Left kidney (tissue), 2 donors: ENCODE results near the gene PPP1R10. TPM values are rescaled to one million over a fixed set of nuclear protein-coding genes. Genes with fewer than 3 reads are reported as not detected.

ENCODE experiments used
- DNase-seq: peaks from one replicate; pipeline ENCODE4 v3.0.0-alpha.2; 2013
- polyA plus RNA-seq: library from polyadenylated mRNA; unstranded; fragments of 120-200 nt; gene quantifications from one replicate; pipeline ENCODE4 v1.2.1, GENCODE V29; 2013; ENCODE audit not compliant: insufficient read length

The PPP1R10 gene
- polyA plus RNA-seq, 1 donor: 57.8 TPM

- no peak for DNase-seq
Observed at GRCh38 chr6:30557683-30557981, 59.4 kb downstream of the PPP1R10 start.

GRCh38 chr6:30556906-30557682 is 59.9 kb downstream of the PPP1R10 start, which contains the start of gene PRR3:
PRR3 (plus strand) TSS chr6:30557295; CDS start chr6:30557345, 50 bp downstream.
- peak; percentile 90 for DNase-seq

- peak; percentile 91 for DNase-seq
Observed at GRCh38 chr6:30556066-30556905, 60.8 kb downstream of the PPP1R10 start, which contains the start of gene GNL1. GNL1 (minus strand) TSS chr6:30556489; CDS start chr6:30556203, 286 bp downstream.

- DNase-seq: peak; percentile 60
Observed at GRCh38 chr6:30555816-30556065, 61.3 kb downstream of the PPP1R10 start.

- no peak for DNase-seq
Observed at GRCh38 chr6:30554962-30555815, 61.9 kb downstream of the PPP1R10 start.

- DNase-seq: no peak
Observed at GRCh38 chr6:30554404-30554803, 62.6 kb downstream of the PPP1R10 start.

Other genes with a start within 250 kb of the PPP1R10 start
- gene HLA-E, start 127.7 kb downstream of the PPP1R10 start, polyA plus RNA-seq: 85.1 TPM
- gene GNL1, start 60.8 kb downstream of the PPP1R10 start, polyA plus RNA-seq: 98.1 TPM
- gene PRR3, start 59.9 kb downstream of the PPP1R10 start, polyA plus RNA-seq: 40.2 TPM
- gene ABCF1, start 45.8 kb downstream of the PPP1R10 start, polyA plus RNA-seq: 76.0 TPM
- 55.8 TPM for gene MRPS18B, start 597 bp upstream of the PPP1R10 start, polyA plus RNA-seq
- 60.6 TPM for gene ATAT1, start 9.6 kb upstream of the PPP1R10 start, polyA plus RNA-seq
- gene C6orf136, start 29.9 kb upstream of the PPP1R10 start, polyA plus RNA-seq: 24.1 TPM
- gene DHX16, start 55.8 kb upstream of the PPP1R10 start, polyA plus RNA-seq: 56.9 TPM
- gene PPP1R18, start 69.4 kb upstream of the PPP1R10 start, polyA plus RNA-seq: 36.9 TPM
- 38.1 TPM for gene NRM, start 73.7 kb upstream of the PPP1R10 start, polyA plus RNA-seq
- 53.0 TPM for gene MDC1, start 100.0 kb upstream of the PPP1R10 start, polyA plus RNA-seq
- 1,353 TPM for gene TUBB, start 103.1 kb upstream of the PPP1R10 start, polyA plus RNA-seq
- 136 TPM for gene FLOT1, start 125.4 kb upstream of the PPP1R10 start, polyA plus RNA-seq
- gene IER3, start 127.3 kb upstream of the PPP1R10 start, polyA plus RNA-seq: 15.2 TPM